CD1c-positive myeloid dendritic cell (primary cell): ENCODE data around the gene PLEKHH3.

Experiments used
- DNase-seq: peaks from one replicate; pipeline ENCODE4 v3.0.0-alpha.2; 2016; ENCODE audit errors: extremely low spot score

Gene PLEKHH3, protein sequence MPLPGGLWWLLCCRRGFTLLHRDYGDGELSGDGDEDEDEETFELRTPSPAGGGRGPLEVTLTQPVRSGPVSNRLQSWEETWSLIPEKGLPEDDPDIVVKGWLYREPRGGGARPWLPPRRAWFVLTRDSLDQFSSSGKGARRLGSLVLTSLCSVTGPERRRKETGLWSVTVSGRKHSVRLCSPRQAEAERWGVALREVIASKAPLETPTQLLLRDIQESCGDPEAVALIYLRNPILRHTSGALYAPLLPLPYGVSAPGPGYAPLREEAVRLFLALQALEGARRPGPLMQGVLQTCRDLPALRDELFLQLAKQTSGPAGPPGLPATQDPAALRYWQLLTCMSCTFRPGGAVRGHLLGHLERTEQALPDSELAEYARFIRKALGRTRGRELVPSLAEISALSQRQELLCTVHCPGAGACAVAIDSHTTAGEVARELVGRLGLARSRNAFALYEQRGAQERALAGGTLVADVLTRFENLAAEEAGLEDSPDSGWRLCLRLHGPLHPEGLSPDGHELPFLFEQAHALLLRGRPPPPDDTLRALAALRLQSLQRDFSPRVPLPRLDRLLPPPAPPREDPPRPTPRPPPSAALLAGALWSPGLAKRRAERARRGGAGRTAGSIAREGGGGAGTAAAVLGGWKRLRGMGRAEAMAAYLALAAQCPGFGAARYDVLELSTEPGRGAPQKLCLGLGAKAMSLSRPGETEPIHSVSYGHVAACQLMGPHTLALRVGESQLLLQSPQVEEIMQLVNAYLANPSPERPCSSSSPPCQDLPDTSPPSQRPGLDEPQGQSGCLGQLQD

DNA sequence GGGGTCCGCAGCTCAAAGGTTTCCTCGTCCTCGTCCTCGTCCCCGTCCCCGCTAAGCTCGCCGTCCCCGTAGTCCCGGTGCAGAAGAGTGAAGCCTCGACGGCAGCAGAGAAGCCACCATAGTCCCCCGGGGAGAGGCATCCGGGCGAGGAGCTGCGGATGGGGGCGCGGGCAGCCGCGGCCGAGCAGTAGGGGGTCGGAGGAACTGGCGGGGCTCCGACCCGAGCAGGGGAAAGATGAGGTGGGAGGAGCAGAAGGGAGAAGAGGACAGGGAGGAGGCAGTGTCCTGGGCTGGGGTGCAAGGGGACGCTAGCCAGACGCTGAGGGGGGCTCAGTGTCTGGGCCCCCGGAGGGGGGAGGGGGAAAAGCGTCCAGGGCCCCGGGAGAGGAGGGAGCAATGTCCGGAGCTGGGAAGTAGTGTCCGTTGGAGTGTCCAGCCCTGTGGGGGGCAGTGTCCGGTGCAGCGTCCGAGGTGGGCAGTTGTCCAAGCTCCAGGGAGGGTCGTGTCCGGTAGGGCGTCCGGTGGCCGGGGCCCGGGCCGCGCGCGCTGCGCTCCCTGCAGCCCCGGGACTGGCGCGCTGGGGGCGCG, at the start of gene PLEKHH3:
Gene PLEKHH3 (minus strand): TSS at position 571 of the 588 bp plus-strand sequence. CDS start 431 bp downstream, at position 140.
- DNase-seq = peak; percentile 4

- DNase-seq = no peak
Observed at GRCh38 chr17:42725143-42725542, 48.3 kb upstream of the PLEKHH3 start.

DNA sequence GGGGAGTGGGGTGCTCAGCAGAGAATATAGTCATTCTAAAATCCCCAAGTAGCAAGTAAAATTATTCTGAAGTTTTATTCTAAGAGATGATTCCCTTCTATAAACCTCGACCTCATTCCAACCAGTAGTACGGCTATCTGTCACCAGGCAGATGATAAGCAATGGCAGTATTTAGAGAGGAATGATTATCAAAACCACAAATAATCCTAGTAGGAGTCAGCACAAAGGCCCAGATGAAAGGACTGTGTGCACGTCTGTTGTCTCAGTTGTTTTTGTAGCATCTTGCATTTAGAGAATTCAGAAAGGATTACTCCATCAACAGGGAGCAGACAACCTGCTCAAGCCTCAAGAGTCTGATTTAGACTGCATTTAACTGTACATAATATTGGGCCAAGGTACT, 46.8 kb upstream of the PLEKHH3 start:
- no peak for DNase-seq

DNA sequence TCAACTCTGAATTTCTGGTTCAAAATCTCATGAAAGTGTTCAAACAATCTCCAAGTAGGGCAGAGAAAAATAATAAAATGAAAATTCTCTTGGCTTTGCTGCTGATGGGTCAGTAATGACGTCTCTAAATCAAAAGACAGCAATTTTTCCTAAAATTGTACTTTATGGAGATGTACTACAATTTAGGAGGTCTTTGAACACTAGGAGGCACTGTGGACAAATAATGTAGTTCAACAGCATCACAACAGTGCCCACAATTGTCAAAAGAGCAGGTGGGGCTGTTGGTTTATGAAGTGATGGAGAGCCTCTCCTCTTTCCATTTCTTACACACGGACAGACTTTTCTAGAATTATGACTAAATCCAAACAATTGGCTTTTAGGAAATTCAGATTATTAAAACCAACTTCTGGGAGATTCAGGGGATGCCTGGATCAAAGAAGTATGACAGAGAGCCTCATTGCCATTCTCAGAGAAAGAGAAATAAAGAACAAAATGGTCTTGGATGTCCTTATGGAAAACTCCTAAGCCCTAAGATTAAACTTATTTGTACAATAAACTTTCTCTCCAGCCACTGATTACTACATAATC, 44.3 kb upstream of the PLEKHH3 start:
- DNase-seq = peak; percentile 75

DNA sequence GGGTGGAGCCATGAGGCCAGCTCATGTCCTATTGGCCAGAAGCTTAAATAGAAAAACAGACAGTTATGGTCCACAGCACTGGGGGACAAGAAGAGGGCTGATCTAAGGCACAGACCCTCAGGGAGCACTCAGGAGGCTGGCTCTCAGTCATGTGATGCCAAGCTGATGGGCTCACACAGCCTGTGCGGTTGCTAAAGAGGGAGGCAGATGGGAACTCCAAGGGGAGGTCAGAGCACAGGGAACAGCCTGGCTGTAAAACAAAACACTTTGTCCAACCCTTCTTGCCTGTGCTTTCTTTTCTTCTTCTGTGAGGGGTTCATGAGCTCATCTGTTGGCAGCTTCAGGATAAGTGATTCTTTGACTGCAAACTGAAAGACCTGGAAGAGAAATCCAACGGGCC, 32.8 kb upstream of the PLEKHH3 start:
- DNase-seq = no peak

GRCh38 chr17:42708588-42708987, 31.8 kb upstream of the PLEKHH3 start:
- DNase-seq = no peak

GRCh38 chr17:42706732-42707131, 29.9 kb upstream of the PLEKHH3 start:
- DNase-seq = no peak

GRCh38 chr17:42704837-42705494, 28.2 kb upstream of the PLEKHH3 start:
- no peak for DNase-seq

GRCh38 chr17:42704490-42704836, 27.7 kb upstream of the PLEKHH3 start:
- DNase-seq = no peak

GRCh38 chr17:42702446-42702845, 25.7 kb upstream of the PLEKHH3 start:
- no peak for DNase-seq

- DNase-seq = no peak
Observed at GRCh38 chr17:42700586-42701289, 23.9 kb upstream of the PLEKHH3 start.

DNA sequence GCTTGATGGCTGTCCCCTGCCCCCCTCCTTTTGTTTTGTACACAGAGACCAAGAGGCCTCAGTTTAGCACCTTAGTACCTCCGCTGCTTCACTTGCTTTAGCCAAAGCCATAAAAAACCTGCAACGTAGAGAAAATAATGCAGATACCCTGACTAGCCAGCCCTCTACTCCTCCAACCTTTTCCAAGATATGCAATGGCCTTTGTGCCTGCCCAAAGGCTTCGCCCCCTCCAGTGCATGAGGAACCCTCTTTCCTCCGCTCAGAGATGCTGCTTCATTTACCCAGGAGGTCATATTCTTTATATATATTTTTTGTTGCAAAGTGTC, 22.6 kb upstream of the PLEKHH3 start:
- no peak for DNase-seq

DNA sequence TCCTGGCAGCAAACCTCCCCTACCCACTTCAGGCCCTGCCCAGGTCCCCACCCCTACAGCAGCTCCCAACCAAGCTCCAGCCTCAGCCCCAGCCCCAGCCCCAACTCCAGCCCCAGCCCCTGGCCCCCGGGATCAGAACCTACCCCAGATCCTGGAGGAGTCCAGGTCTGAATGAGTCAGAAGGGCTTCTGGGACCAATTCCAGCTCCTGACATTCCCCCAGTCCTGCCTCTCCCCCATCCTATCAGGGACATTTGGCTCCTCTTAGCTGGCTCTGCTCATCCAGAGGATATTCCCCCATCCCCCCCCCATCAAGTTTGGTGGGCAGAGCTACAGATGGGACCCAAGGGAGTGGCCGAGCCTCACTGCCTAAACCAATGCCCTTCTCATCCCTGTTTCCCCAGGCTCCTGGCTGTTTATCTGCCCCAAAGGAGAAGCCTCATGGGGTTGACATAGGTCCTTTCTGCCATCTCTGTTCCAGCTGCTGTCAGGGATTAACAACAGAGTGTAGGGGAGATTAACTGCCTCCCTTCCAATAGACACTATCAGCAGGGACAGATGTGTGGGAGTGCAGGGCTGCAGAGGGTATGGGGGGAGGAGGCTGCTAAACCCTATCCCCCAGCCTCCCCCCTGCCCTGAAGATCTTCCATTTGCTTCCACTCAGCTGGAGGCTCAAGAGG, 22.1 kb upstream of the PLEKHH3 start:
- no peak for DNase-seq

- no peak for DNase-seq
Observed at GRCh38 chr17:42697108-42697811, 20.5 kb upstream of the PLEKHH3 start.

GRCh38 chr17:42695500-42695899, 18.7 kb upstream of the PLEKHH3 start:
- DNase-seq = no peak

DNA sequence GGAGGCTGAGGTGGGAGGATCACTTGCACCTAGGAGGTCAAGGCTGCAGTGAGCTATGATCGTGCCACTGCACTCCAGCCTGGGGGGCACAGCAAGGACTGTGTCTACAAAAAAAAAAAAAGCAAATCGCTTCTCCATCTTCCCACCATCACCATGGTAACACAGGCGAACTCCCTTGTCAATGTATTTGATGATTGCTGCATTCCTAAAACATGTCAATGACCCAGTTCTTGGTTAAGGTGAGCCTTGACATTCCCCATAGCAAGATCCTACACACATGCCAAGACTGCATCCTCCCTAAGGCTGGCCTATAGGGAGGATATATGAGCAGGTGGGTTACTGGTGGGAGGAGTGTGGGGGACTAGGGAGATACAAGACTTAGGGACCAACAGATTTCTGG, 17.7 kb upstream of the PLEKHH3 start:
- no peak for DNase-seq

- no peak for DNase-seq
Observed at GRCh38 chr17:42692489-42692888, 15.7 kb upstream of the PLEKHH3 start.

- no peak for DNase-seq
Observed at GRCh38 chr17:42691021-42691545, 14.3 kb upstream of the PLEKHH3 start.

- DNase-seq = no peak
Observed at GRCh38 chr17:42690596-42690995, 13.8 kb upstream of the PLEKHH3 start.
